C4-2B (cell line): ENCODE results near the gene RACGAP1.

Experiments
- ZFX ChIP-seq: fragments of 450-650 bp; IDR thresholded peaks from 2 replicates; pipeline ENCODE4 v1.6.1; 2017
- TF ChIP-seq, protein P1 (sequence below): fragments of 450-650 bp; conservative IDR thresholded peaks from 2 replicates; pipeline ENCODE4 v1.5.1; 2017; ENCODE audit warnings: mild to moderate bottlenecking

DNA sequence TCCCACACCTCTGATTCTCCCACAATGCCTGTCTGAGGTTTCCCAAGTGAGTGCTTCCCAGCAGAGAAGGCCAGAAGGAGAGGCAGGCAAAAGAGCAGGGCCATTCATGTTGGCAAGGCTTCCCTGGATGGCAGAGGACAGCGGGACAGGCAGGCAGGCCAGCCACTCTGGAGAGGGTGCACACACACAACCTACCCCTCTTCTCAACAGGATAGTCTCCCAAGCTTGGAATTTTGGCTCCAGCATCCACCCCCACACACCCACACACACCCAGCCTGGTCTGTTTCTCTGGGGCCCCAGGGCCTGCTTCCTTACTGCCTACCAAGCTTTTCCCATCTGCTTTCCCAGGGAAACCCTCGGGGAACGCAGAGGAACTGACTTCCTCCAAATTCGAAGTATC lies 15.4 kb upstream of the RACGAP1 start:
- TF ChIP-seq, protein P1, sequence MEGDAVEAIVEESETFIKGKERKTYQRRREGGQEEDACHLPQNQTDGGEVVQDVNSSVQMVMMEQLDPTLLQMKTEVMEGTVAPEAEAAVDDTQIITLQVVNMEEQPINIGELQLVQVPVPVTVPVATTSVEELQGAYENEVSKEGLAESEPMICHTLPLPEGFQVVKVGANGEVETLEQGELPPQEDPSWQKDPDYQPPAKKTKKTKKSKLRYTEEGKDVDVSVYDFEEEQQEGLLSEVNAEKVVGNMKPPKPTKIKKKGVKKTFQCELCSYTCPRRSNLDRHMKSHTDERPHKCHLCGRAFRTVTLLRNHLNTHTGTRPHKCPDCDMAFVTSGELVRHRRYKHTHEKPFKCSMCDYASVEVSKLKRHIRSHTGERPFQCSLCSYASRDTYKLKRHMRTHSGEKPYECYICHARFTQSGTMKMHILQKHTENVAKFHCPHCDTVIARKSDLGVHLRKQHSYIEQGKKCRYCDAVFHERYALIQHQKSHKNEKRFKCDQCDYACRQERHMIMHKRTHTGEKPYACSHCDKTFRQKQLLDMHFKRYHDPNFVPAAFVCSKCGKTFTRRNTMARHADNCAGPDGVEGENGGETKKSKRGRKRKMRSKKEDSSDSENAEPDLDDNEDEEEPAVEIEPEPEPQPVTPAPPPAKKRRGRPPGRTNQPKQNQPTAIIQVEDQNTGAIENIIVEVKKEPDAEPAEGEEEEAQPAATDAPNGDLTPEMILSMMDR: no peak
- no peak for TF ChIP-seq ZFX
